HL-60 (cell line): ENCODE measurements around the gene PPAN.

Experiments
- GABPA ChIP-seq: IDR thresholded peaks from 2 replicates; pipeline ENCODE4 v1.6.1; 2012; ENCODE audit warnings: low read depth
- SPI1 ChIP-seq: IDR thresholded peaks from 2 replicates; pipeline ENCODE4 v1.6.1; 2012; ENCODE audit warnings: low read depth, mild to moderate bottlenecking, borderline replicate concordance
- TF ChIP-seq, protein P1 (sequence below): IDR thresholded peaks from one replicate; pipeline ENCODE4 v1.5.1; 2011; ENCODE audit warnings: low read length, control low read depth, inconsistent platforms; ENCODE audit not compliant: insufficient read depth
- TF ChIP-seq, protein P2 (sequence below): IDR thresholded peaks from 2 replicates; pipeline ENCODE4 v1.6.1; 2012; ENCODE audit warnings: low read depth; ENCODE audit not compliant: insufficient replicate concordance

DNA sequence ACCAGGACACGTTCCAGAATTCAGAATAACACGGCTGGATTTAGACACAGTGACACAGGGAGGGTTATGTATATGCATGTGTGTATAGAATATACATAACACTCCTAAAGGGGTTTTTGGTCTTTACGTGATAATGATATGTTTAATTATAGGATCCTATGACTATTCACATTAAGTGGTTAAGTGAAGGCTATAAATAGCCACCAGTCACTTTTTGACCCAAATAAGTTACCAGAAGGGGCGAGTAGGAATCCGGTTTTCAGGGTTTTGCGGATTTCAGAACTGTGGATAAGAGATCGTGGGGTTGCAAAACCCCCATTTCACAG is 10.6 kb upstream of the PPAN start:
- TF ChIP-seq, protein P1, sequence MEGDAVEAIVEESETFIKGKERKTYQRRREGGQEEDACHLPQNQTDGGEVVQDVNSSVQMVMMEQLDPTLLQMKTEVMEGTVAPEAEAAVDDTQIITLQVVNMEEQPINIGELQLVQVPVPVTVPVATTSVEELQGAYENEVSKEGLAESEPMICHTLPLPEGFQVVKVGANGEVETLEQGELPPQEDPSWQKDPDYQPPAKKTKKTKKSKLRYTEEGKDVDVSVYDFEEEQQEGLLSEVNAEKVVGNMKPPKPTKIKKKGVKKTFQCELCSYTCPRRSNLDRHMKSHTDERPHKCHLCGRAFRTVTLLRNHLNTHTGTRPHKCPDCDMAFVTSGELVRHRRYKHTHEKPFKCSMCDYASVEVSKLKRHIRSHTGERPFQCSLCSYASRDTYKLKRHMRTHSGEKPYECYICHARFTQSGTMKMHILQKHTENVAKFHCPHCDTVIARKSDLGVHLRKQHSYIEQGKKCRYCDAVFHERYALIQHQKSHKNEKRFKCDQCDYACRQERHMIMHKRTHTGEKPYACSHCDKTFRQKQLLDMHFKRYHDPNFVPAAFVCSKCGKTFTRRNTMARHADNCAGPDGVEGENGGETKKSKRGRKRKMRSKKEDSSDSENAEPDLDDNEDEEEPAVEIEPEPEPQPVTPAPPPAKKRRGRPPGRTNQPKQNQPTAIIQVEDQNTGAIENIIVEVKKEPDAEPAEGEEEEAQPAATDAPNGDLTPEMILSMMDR, result no peak
- TF ChIP-seq SPI1, result no peak
- no peak for TF ChIP-seq GABPA
- TF ChIP-seq, protein P2, sequence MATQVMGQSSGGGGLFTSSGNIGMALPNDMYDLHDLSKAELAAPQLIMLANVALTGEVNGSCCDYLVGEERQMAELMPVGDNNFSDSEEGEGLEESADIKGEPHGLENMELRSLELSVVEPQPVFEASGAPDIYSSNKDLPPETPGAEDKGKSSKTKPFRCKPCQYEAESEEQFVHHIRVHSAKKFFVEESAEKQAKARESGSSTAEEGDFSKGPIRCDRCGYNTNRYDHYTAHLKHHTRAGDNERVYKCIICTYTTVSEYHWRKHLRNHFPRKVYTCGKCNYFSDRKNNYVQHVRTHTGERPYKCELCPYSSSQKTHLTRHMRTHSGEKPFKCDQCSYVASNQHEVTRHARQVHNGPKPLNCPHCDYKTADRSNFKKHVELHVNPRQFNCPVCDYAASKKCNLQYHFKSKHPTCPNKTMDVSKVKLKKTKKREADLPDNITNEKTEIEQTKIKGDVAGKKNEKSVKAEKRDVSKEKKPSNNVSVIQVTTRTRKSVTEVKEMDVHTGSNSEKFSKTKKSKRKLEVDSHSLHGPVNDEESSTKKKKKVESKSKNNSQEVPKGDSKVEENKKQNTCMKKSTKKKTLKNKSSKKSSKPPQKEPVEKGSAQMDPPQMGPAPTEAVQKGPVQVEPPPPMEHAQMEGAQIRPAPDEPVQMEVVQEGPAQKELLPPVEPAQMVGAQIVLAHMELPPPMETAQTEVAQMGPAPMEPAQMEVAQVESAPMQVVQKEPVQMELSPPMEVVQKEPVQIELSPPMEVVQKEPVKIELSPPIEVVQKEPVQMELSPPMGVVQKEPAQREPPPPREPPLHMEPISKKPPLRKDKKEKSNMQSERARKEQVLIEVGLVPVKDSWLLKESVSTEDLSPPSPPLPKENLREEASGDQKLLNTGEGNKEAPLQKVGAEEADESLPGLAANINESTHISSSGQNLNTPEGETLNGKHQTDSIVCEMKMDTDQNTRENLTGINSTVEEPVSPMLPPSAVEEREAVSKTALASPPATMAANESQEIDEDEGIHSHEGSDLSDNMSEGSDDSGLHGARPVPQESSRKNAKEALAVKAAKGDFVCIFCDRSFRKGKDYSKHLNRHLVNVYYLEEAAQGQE, result no peak
